ENCODE results near the gene MRPL33.
"Not testable (repeated sequence)": the region's sequence is repeated elsewhere in the genome, so short reads cannot be mapped to it uniquely, and the experiment has no call there.

Gene MRPL33

DNA sequence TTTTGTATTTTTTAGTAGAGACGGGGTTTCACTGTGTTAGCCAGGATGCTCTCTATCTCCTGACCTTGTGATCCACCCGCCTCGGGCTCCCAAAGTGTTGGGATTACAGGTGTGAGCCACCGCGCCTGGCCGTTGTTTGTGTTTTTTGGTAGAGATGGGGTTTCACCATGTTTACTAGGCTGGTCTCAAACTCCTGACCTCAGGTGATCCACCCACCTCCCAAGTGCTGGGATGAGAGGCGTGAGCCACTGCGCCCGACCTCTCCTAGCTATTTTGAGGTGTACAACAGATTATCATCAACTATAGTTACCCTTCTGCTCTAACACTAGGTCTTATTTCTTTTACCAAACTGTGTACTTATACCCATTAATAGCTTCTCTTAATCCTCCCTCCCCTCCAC, 28.9 kb upstream of the MRPL33 start:
- no peak for DNase-seq

DNA sequence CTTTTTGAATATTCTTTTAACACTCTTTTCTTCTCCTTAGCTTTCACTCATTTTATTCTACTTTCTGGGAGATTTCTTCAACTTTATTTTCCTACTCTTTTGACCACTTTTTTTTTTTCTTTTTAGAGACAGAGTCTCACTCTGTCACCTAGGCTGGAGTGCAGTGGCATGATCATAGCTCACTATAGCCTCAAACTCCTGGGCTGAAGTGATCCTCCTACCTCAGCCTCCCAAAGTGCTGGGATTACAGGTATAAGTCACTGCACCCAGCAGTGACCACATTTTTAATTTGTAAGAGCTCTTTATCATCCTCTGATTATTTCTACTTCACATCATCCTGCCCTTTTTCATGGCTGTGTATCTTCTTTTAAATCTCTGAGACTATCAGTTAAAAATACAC, 26.0 kb upstream of the MRPL33 start:
- not testable (repeated sequence) for DNase-seq

DNA sequence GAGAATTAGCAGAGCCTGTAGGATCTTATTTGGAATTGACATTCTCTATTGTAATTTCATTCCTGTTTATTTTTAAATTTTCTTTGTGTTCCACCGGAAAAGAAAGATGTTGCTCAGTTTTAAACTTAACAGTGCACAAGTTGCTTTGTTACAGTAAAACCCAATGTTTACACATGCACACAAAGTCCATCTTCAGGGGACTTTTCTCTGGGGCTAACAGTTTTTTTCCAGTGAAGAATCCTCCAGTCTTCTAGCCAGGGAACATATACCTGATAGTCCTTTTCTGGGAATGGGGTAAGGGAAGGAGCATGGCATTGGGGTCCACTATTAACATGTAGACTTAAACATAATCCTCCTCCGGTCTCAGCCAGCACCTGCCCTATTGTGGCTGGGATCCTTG, 25.2 kb upstream of the MRPL33 start:
- DNase-seq: no peak

DNA sequence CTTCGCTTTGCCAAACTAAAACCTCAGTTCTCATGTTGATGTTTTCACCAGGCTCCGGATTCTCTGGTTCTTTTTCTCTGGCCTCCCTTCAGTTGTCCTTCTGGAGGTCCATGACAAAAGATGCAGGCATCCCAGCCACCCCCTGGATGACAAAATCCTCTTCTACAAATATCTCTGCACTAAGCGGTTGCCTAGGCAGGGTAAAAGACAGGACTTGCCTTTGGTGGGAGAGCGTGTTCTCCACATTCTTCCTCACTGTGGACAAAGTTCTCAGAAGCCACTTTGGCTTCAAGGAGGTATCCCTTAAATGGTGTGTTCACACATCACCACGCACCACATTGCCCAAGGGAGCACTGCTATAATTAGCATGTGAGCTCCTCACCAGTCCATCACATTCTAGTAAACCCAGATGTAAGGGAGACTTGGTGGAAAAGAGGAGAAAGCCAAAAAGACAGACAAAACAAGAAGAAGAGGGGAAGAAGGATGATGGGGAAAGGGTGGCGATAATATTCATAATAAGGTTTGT, 23.6 kb upstream of the MRPL33 start:
- DNase-seq: no peak

DNA sequence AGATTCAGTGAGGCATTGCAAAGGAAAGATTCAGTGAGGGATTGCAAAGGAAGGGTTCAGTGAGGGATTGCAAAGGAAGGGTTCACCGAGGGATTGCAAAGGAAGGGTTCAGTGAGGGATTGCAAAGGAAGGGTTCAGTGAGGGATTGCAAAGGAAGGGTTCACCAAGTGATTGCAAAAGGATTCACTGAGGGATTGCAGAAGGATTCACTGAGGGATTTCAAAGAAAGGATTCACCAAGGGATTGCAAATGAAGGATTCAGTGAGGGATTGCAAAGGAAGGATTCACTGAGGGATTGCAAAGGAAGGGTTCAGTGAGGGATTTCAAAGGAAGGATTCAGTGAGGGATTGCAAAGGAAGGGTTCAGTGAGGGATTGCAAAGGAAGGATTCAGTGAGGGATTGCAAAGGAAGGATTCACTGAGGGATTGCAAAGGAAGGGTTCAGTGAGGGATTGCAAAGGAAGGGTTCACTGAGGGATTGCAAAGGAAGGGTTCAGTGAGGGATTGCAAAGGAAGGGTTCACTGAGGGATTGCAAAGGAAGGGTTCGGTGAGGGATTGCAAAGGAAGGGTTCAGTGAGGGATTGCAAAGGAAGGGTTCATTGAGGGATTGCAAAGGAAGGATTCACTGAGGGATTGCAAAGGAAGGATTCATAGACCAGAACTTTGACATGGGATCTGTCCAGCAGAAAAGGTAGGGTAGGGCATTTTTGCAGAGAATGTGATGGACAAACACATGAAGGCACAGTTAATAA, 22.5 kb upstream of the MRPL33 start:
- not testable (repeated sequence) for DNase-seq

DNA sequence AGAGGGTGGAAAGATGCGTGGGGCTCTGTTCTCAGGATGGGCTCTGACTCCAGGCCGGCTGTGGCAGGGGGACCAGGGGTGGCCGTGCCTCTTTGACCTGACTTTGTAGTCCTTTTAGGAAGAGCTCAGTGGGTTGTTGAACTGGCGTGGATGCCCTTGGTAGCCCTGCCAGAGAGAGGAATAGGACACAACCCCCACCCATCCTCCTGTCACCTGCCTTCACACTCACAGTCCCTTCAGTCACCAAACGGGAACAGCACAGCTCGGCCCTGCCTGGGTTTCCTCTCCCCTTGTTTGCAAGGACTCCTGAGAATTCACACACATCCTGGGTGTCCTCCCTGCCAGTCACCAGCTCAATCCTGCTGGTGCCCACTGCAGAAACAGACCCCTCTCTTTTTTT, 20.1 kb upstream of the MRPL33 start:
- no peak for DNase-seq

DNA sequence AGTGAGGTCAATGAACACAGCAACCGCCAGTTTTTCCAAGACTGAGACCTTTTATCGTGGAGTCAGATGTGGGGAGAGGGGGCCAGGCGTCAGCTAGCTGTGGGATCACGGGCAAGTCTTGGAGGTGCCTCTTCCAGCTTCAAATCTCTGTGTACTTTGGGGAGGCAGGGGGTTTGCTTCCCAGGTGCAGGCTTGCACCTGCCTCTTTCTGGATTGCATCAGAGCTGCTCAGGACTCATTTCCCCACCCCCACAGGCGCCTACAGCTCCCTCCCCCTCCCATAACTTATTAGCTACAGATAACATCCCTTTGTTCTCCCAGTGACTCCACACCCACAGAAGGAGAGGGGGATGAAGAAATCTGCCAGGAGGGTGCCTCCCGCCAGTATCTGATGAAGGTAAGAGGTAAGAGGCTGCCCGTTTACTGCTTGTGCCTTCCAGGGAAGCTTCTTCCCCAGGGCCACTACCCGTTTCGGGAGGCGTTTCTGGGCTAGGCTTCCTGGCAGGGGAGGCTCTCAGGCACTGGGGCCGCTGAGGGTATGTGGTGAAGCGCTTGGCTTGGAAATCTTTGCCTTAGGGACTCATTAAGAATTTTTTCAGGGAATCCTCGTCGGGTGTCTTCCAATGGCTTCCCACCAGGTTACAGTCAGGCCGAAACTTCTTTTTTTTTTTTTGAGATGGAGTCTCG, 18.8 kb upstream of the MRPL33 start:
- DNase-seq: no peak

DNA sequence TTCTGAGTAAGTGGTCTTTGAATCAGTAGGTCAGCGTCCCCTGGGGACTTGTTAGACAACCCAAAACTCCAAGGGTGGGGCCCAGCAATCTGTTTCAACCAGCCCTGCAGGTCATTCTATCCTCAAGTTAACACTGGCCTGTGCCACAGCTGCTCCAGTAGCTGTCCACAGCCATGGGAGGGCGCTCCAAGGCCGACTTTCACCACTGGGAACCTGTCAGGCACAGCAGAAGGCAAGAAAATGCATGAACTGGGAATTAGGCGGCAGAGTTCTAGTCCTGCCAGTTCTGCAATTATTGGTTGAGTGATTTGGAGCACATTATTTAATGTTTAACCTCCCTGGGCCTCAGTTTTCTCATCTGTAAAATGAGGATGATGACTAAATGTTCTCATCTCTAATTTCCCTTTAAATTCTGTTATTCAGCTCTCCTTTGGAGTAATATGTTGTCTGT, 17.4 kb upstream of the MRPL33 start:
- DNase-seq: peak; percentile 84

DNA sequence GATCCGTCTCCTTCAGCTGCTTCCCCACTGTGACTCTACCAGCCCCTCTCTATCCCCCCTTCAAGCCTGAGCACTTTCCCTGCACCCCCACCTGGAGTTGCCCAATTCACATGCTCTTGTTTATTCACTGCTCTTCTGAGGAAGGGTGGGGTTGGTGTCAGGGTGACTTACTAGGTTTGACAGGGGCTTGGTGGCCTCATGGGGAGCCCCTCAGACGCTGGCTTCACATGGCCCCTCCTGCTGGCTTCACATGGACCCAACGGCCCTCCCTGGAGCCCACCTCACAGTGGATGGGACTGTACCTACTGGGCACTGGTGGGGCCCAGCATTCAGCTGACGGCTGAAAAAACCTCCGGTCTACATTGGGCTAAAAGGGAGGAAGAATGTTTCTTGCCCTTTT, 16.7 kb upstream of the MRPL33 start:
- no peak for DNase-seq

DNA sequence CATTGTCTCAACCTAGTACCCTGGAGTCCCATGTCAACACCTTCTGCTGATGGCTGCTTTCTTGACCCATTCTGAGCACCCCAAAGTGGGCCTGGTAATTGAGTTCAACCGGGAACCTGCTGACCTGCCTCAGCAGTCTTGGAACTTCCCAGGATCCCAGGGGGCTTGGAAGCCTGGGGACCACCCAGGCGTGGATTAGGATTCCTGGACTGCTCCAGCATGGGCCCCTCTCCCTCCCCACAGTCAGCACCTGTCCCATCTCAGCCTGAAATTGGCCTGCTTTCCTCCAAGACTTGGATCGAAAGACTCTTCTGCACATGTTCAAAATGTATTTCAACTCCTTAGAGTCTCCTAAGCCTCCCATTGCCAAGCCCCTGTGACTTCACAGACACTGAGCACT, 15.4 kb upstream of the MRPL33 start:
- no peak for DNase-seq

DNA sequence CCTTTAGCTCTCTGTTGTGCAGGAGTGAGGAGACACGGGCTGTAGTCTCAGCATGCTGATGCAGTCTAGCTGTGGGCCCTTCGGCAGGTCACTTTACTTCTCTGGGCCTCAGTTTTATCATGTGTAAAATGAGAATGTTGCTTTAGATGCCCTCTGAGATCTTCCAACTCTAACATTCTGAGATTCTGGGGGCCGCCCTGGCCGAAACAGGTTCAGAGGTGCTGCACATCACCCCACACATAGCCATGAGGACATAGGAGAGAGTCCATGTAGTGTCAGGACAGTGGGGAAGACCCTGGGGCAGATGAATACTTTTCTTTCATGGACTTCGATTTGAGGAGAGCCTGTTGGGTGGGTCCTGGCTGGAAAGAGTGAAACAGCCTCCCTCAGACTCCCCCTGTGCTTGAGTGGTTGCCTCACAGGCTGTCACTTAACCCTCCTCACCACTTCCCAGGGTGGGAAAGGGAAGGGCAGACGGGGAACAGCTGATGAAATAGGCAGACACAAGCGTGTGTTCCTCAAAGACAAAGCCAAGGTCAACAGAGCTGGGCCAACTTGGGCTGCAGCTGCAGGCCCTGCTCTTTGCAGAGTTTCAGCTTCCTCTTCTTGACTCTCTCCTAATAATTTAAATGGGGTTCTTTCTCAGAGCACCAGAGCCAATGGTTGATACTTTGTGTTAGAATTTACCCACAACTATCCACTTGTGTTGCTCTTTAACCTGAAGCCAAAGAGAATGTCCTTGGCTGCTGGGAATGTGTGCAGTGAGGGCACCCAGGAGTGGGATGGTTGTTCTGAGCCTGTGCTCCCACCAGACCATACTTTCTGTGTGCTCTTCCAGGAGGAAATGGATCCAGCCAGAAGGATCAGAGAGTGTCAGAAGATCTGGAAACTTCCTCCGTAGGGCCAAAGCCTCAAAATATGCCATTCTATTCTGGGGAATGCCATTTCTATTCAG, 14.7 kb upstream of the MRPL33 start:
- no peak for DNase-seq

DNA sequence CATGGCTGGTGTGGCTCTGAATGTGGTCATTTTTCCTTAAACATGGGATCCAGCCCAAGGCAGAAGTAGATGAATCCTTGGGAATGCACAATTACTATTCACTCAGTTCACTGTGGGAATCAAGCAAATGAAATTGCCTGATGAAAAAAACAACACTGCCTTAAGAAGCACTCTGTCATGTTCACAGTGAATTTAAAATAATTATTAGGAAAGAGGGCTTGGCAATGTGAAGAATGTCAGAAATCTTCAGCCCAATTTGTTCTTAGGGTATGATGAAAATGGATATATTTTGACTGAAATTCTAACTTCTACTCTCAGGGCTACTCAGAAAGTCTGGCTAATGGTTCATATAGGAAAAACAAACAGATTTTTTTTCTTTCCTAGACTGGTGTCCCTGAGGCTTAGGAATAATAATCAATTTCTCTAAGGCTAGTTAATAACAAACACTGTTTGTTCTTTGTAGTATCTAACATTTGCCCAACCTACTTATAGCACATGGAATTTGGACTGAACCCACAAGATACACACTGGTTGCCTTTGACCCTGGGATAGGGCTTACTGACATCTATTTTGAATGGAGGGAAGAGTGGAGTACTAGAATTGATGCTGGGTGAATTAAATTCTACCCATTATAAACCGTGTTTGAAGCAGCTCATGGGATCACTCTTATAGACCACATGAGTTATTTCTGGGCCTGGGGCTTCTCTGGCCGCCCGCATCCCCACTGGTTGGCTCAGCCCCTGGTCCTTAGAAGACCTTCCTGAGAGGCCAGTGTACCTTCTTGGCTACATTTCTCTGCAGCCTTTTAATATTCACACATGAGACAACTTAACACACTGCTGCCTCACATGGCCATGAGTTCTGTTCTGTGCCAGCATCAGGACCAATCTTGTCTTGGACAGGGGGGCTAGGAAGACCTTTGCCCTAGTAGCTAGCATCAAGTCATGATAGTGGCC, 8.3 kb upstream of the MRPL33 start:
- DNase-seq: no peak

DNA sequence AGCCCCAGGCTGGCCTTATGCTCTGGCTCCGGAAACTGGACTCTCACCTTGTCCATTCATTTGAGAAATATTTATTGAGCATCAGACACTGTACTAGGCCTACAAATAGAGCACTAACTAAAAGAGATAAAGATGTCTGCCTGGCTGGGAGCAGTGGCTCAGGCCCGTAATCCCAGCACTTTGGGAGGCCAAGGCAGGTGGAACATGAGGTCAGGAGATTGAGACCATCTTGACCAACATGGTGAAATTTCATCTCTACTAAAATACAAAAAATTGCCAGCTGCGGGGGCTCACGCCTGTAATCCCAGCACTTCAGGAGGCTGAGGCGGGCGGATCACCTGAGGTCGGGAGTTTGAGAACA, 7.6 kb upstream of the MRPL33 start:
- no peak for DNase-seq

DNA sequence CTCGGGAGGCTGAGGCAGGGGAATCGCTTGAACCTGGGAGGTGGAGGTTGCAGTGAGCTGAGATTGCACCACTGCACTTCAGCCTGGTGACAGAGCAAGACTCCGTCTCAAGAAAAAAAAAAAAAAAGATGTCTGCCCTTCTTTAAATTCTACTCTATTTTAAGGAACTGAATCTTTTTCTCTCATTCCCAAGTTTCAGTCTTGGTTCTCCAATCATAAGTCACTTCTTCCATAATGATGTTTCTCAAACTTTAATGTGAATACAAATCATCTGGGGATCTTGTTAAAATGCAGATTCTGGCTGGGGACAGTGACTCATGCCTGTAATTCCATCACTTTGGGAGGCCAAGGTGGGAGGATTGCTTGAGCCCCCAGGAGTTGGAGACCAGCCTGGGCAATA, 7.0 kb upstream of the MRPL33 start:
- not testable (repeated sequence) for DNase-seq

DNA sequence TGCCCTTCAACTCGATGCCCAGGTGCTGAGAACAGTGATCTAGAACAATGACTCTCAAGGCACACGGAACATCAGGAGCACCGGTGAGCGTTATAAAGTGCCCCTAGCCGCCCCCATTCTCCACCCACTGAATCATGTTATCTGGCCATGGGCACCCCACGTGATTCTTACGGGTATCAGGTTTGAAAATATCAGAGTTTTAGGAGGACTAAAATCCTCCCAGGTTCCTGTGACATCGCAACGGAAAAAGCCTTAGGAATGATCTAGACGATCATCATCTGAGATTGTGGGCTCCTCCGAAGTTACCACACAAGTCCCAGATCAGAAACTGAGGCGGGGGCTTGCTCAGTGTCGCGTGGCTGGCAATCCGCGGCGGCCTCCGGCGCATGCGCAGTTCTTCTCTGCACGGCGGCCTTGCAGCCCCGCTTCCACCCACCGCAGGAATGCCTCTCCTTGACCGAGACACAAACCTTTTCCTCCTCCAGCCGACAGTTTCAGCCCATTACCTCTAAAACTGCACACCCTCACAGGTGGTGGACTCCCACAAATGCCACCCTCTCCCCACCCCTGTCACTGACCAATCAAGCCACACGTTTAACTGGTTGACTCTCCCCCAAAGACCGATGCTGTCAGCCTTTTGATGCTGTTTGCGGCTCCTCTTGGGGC, 5.8 kb upstream of the MRPL33 start:
- DNase-seq: peak; percentile 29

DNA sequence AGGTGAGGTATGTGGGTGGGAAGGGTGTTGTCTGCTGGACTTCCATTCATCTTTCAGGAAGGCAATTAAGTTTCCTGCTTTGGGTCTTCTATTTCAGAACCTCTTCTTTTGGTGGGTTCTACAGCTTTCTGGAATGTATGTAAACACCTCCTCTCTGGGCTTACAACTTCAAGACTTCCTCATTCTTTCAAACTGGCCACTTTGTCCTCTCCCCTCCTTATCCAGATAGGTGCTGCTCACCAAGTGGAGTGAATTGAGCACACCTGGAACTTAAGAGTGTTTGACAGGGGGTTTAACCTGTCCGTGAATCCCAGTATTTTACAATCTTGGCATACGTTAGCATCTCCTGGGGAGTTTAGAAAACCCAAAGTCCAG, 5.2 kb upstream of the MRPL33 start:
- DNase-seq: no peak

DNA sequence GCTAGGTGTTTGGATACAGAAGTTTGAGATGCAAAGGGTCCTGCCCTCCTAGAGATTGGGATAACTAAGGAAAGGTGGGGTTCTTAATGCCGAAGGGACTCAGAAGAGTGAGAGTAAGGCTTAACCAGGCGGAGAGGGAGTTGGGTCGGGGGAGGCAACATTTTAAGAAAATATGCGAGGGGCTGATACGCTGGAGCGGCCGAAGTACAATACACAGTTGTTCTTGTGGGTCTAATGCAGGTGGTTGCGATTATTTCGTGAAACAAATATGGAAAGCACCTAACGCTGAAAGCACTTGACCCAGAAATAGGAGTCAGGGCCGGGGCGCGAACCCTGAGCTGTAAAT, 344 bp upstream of the MRPL33 start:
- no peak for DNase-seq

DNA sequence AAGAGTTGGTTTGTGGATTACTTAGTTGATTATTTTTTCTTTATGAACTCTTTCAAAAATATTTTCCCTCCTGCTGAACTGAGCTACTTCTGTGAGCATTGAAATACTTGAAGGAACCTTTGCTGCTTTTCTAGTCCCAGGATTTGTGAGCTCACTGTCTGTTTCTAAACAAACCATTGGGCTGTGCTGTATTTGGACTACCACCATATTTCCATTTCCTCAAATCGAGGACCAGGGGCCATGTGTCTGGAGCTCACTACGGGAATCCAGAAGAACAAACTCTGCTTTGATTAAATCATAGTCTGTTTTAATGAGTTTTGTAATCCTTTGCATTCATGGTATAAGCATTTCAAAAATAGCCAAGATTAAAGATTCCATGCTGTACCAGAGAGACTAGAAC, 1.3 kb downstream of the MRPL33 start:
- no peak for DNase-seq

DNA sequence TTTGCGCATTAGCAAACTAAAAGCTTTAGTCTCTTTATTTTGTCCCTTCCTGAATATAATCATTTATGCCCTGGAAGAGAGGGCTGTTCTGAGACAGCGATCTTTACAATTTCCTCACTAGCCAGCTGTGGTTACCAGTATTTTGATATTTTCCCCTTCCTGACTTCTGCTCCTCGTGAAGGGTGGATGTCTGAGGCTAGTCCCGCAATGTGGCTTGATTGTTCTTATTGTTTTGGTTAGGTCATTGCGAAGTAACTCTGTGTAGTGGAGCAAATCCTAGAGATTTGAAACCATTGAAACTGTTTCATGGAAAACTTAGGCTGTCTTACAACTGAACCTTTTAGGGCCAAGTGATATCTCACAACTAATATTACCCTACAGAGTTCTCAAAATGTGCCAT, 2.4 kb downstream of the MRPL33 start:
- DNase-seq: no peak

DNA sequence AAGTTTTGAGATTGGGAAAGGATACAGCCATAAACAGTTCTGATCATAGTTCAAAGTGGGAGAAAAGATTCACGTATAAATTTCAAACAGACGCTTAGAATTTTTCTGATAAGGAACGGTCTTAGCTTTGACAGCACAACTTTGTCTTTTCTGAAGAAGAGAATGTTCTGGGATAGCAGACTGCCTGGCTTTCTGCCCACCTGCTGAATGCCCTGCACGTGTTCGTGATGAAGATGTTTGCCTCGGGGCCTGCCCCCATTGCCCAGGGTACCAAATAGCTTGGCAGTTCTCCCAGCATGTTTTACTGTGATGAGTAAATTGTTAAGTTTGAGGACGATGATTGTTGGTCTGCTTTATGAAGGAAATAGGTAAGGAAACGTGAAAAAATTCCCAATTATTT, 4.6 kb downstream of the MRPL33 start:
- no peak for DNase-seq

DNA sequence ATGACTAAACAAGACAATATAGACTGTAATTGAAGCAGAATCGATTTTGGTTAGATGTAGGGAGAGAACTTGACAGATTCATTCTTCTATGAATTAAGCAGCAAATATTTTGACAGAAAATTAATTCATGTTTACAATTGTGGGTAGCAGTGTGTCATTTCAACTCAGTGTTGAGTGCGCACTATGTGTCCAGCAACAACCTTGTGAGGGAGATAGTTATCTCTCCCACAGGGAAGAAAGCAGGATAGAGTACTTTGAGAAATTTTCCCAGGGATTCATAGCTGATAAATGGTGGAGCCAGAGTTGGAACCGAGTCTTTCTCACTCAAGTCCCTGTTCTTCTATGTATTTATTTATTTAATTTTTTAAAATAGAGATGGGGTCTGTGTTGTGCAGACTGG, 5.2 kb downstream of the MRPL33 start:
- DNase-seq: no peak

Measured in activated CD4-positive, alpha-beta T cell treated with anti-CD3 and anti-CD28 coated beads, Interleukin-2, amount 50 U/mL, for 16 hours (primary cell).